A549 (cell line): ENCODE data around the gene FASTKD3. TPM values are rescaled to one million over a fixed set of nuclear protein-coding genes. Genes with fewer than 3 reads are reported as not detected.
"Not testable (repeated sequence)": the region's sequence is repeated elsewhere in the genome, so short reads cannot be mapped to it uniquely, and the experiment has no call there.

Experiments
- ATAC-seq, 2 experiments: fragments of 200-7000 bp in 1 of 2; fragments of >200 bp in 1 of 2; cut with Nextera tagmentation in 1 of 2; cut with Tn5 transposase in 1 of 2; 3 replicates each; pipeline versions ENCODE4 v1.8.0 to v1.9.1; 2018 to 2020; ENCODE audit warnings: mild to moderate bottlenecking in 1 of 2, moderate library complexity in 1 of 2
- CTCF ChIA-PET: fragments of 300-600 bp; sonication (Branson Sonifier 250); formaldehyde crosslinking; extraction: SDS; loops from one replicate; lab custom pipeline; 2021; ENCODE audit warnings: antibody characterized with exemption, inconsistent platforms; lab: Yijun Ruan, JAX
- POLR2A ChIA-PET: fragments of 350-600 bp; formaldehyde crosslinking; extraction: SDS; loops from one replicate; lab custom pipeline; 2021; ENCODE audit warnings: antibody characterized with exemption, inconsistent platforms; lab: Yijun Ruan, JAX
- DNase-seq, 2 experiments: peaks; one replicate each; pipeline versions ENCODE4 v3.0.0 to v3.0.0-alpha.2; 2011 to 2016; ENCODE audit warnings: low read depth in 1 of 2, low spot score in 1 of 2
- FAIRE-seq: peaks from 2 replicates; lab custom pipeline; 2011; peaks lifted over from hg19 to GRCh38; lab: Jason Lieb, UNC
- H3K27ac ChIP-seq, 2 experiments: fragments of >200 bp; sonication (Bioruptor Twin); formaldehyde crosslinking; 3 replicates each; pipeline ENCODE4 v1.5.1; 2016 to 2017
- H3K4me1 ChIP-seq: fragments of >200 bp; sonication (Bioruptor Twin); formaldehyde crosslinking; 3 replicates; pipeline ENCODE4 v1.6.1; 2016
- H3K4me2 ChIP-seq: fragments of >200 bp; sonication (Bioruptor Twin); formaldehyde crosslinking; 3 replicates; pipeline ENCODE4 v1.6.1; 2016
- H3K4me3 ChIP-seq: fragments of >200 bp; sonication (Bioruptor Twin); formaldehyde crosslinking; 3 replicates; pipeline ENCODE4 v1.5.1; 2016
- H3K9me3 ChIP-seq: fragments of >200 bp; sonication (Bioruptor Twin); formaldehyde crosslinking; 3 replicates; pipeline ENCODE4 v1.6.1; 2016
- ATOH8 ChIP-seq: fragments of 250-450 bp; sonication (Bioruptor Pico); IDR thresholded peaks from 2 replicates; pipeline ENCODE4 v1.5.0; 2020; ENCODE audit warnings: low read depth, mild to moderate bottlenecking, moderate library complexity
- BHLHE40 ChIP-seq: IDR thresholded peaks from 2 replicates; pipeline ENCODE4 v1.6.1; 2012; ENCODE audit warnings: low read depth, low read length, inconsistent platforms
- CBX8 ChIP-seq: fragments of 200-600 bp; sonication (generic); IDR thresholded peaks from 2 replicates; pipeline ENCODE4 v1.6.1; 2016
- CHD4 ChIP-seq: fragments of 200-600 bp; sonication (generic); IDR thresholded peaks from 2 replicates; pipeline ENCODE4 v1.6.1; 2016; ENCODE audit warnings: antibody characterized with exemption, mild to moderate bottlenecking, borderline replicate concordance
- CTCF ChIP-seq: fragments of >200 bp; sonication (Bioruptor Twin); formaldehyde crosslinking; IDR thresholded peaks from 3 replicates; pipeline ENCODE4 v1.5.1; 2016
- EP300 ChIP-seq, 2 experiments: fragments of >200 bp; sonication (Bioruptor Twin); formaldehyde crosslinking; IDR thresholded peaks; 2 replicates in 1 of 2; 3 replicates in 1 of 2; pipeline ENCODE4 v1.6.1; 2016 to 2017
- ESRRA ChIP-seq: fragments of 150-350 bp; IDR thresholded peaks from 2 replicates; pipeline ENCODE4 v1.6.1; 2014; ENCODE audit warnings: mild to moderate bottlenecking, low read length, borderline replicate concordance
- FOSL2 ChIP-seq, 2 experiments: fragments of 450-650 bp in 1 of 2; fragments of >200 bp in 1 of 2; sonication (Bioruptor Twin) in 1 of 2; formaldehyde crosslinking; IDR thresholded peaks; 2 replicates each; pipeline versions ENCODE4 v1.5.0 to v1.6.1; 2016 to 2020; ENCODE audit warnings: mild to moderate bottlenecking in 1 of 2, moderate library complexity in 1 of 2
- FOXS1 ChIP-seq: fragments of 250-450 bp; sonication (Bioruptor Pico); IDR thresholded peaks from 2 replicates; pipeline ENCODE4 v1.5.0; 2020; ENCODE audit warnings: mild to moderate bottlenecking, moderate library complexity
- HDAC2 ChIP-seq: fragments of 200-600 bp; sonication (generic); IDR thresholded peaks from 2 replicates; pipeline ENCODE4 v1.6.1; 2016
- HES2 ChIP-seq: fragments of >200 bp; sonication (Bioruptor Twin); formaldehyde crosslinking; IDR thresholded peaks from 2 replicates; pipeline ENCODE4 v1.6.1; 2016
- HEYL ChIP-seq: fragments of 250-450 bp; sonication (Bioruptor Pico); IDR thresholded peaks from 2 replicates; pipeline ENCODE4 v1.8.0; 2021; ENCODE audit warnings: mild to moderate bottlenecking, moderate library complexity
- HOXA7 ChIP-seq: fragments of 250-450 bp; sonication (Bioruptor Pico); IDR thresholded peaks from 2 replicates; pipeline ENCODE4 v1.5.0; 2020; ENCODE audit warnings: mild to moderate bottlenecking, moderate library complexity
- HOXB13 ChIP-seq: fragments of 250-450 bp; sonication (Bioruptor Pico); IDR thresholded peaks from 2 replicates; pipeline ENCODE4 v1.5.0; 2020; ENCODE audit warnings: low read depth, mild to moderate bottlenecking, moderate library complexity
- JUN ChIP-seq, 2 experiments: fragments of >200 bp; sonication (Bioruptor Twin); formaldehyde crosslinking; IDR thresholded peaks; 2 replicates in 1 of 2; 3 replicates in 1 of 2; pipeline ENCODE4 v1.6.1; 2016 to 2017
- JUNB ChIP-seq: fragments of >200 bp; sonication (Bioruptor Twin); formaldehyde crosslinking; IDR thresholded peaks from 2 replicates; pipeline ENCODE4 v1.6.1; 2016
- KDM1A ChIP-seq: fragments of 200-600 bp; sonication (generic); IDR thresholded peaks from 2 replicates; pipeline ENCODE4 v1.6.1; 2016; ENCODE audit warnings: low read depth, mild to moderate bottlenecking
- KDM5A ChIP-seq: fragments of 200-600 bp; sonication (generic); IDR thresholded peaks from 2 replicates; pipeline ENCODE4 v1.6.1; 2016; ENCODE audit warnings: antibody characterized with exemption, mild to moderate bottlenecking
- MAZ ChIP-seq: fragments of 150-350 bp; IDR thresholded peaks from 2 replicates; pipeline ENCODE4 v1.6.1; 2014; ENCODE audit warnings: antibody characterized with exemption, low read depth, low read length, borderline replicate concordance
- PBX3 ChIP-seq: IDR thresholded peaks from 2 replicates; pipeline ENCODE4 v1.6.1; 2012
- POLR2A ChIP-seq: IDR thresholded peaks from 2 replicates; pipeline ENCODE4 v1.6.1; 2012; ENCODE audit warnings: mild to moderate bottlenecking, low read length
- RAD21 ChIP-seq, 2 experiments: fragments of >200 bp in 1 of 2; sonication (Bioruptor Twin) in 1 of 2; formaldehyde crosslinking in 1 of 2; IDR thresholded peaks in 1 of 2; conservative IDR thresholded peaks in 1 of 2; 2 replicates in 1 of 2; 3 replicates in 1 of 2; pipeline ENCODE4 v1.6.1; 2012 to 2018; ENCODE audit warnings: inconsistent platforms in 1 of 2
- RARB ChIP-seq: fragments of 250-450 bp; sonication (Bioruptor Pico); IDR thresholded peaks from 2 replicates; pipeline ENCODE4 v1.8.0; 2021; ENCODE audit warnings: mild to moderate bottlenecking, moderate library complexity
- RNF2 ChIP-seq: fragments of 200-600 bp; sonication (generic); IDR thresholded peaks from 2 replicates; pipeline ENCODE4 v1.6.1; 2016; ENCODE audit warnings: low read depth, mild to moderate bottlenecking, antibody characterized with exemption, moderate library complexity, borderline replicate concordance
- SMC3 ChIP-seq: fragments of >200 bp; sonication (Bioruptor Twin); formaldehyde crosslinking; IDR thresholded peaks from 3 replicates; pipeline ENCODE4 v1.6.1; 2018; ENCODE audit warnings: inconsistent platforms
- SREBF2 ChIP-seq: fragments of 450-650 bp; IDR thresholded peaks from 2 replicates; pipeline ENCODE4 v1.6.1; 2014; ENCODE audit warnings: mild to moderate bottlenecking, moderate library complexity
- ZC3H11A ChIP-seq: fragments of 450-650 bp; IDR thresholded peaks from 2 replicates; pipeline ENCODE4 v1.6.1; 2014; ENCODE audit warnings: antibody characterized with exemption, mild to moderate bottlenecking
- ZFP36 ChIP-seq: fragments of 450-650 bp; IDR thresholded peaks from 2 replicates; pipeline ENCODE4 v1.6.1; 2014; ENCODE audit warnings: borderline replicate concordance; ENCODE audit not compliant: partially characterized antibody
- WGBS: methylation state at CpG from one replicate; pipeline ENCODE4 v1.1.6; 2017; ENCODE audit errors: missing lambda C conversion rate; 5-methylcytosine and 5-hydroxymethylcytosine counted together
- polyA plus RNA-seq, 4 experiments: library from polyadenylated mRNA; depleted of rRNA in 3 of 4; stranded (reverse); fragments of >200 nt; fragmentation: RNase III in 1 of 4; extraction: RNeasy Plus Mini Kit Qiagen cat#74134 plus additional on column Dnase treatment in 1 of 4; gene quantifications; 2 replicates in 3 of 4; 3 replicates in 1 of 4; pipeline ENCODE4 v1.2.3, GENCODE V29; 2011 to 2017

The FASTKD3 gene
- polyA plus RNA-seq, 2 of the 4 experiments (the other 2 are of a cell fraction), result 19.5 to 24.8 TPM

- CTCF ChIA-PET, result interaction anchor here (4.1 kb wide), 1 partner anchor 11 kb away, joined by 21 read pairs; no protein-coding TSS in a partner anchor
- no peak for FAIRE-seq
- H3K4me1 ChIP-seq, result no peaks in the 10 kb centered on the region
- no peak overlapping the region for H3K4me2 ChIP-seq
- H3K27ac ChIP-seq, result no peak overlapping the region
- DNase-seq, result no peak
- POLR2A ChIA-PET, result no interaction called here
- H3K9me3 ChIP-seq, result no peaks in the 10 kb centered on the region
- no peak for ATAC-seq
- TF ChIP-seq SMC3, result no peak
- TF ChIP-seq KDM1A, result no peak
- no peak for TF ChIP-seq EP300 (IDR thresholded peaks at IDR 0.05)
- TF ChIP-seq JUN (IDR thresholded peaks at IDR 0.05), result no peak
- no peak for TF ChIP-seq HOXA7 (CRISPR knock-in tag)
- TF ChIP-seq RAD21 (conservative IDR thresholded peaks at IDR 0.05 in 1 of 2, IDR thresholded peaks at IDR 0.05 in 1 of 2), result no peak
- TF ChIP-seq BHLHE40, result no peak
- TF ChIP-seq RNF2, result no peak
- TF ChIP-seq MAZ, result no peak
- no peak for TF ChIP-seq HOXB13
- TF ChIP-seq HES2, result no peak
- TF ChIP-seq POLR2A, result no peak
- no peak overlapping the region for H3K4me3 ChIP-seq
- WGBS, result 20% methylated on average over 6 of the region's 6 CpGs
Measured at GRCh38 chr5:7916171-7916804, 47.5 kb upstream of the FASTKD3 start.

- POLR2A ChIA-PET, H3K4me2 ChIP-seq, ATAC-seq, FAIRE-seq, H3K9me3 ChIP-seq, H3K4me3 ChIP-seq, H3K27ac ChIP-seq, DNase-seq, H3K4me1 ChIP-seq: not testable (repeated sequence)
- CTCF ChIA-PET, result interaction anchor here (1.7 to 2.1 kb wide), 2 partner anchors 16 to 24 kb away, joined by 7 to 13 read pairs; no protein-coding TSS in a partner anchor
- WGBS, result 85% methylated on average over 3 of the region's 3 CpGs
Measured at GRCh38 chr5:7911429-7911771, 42.6 kb upstream of the FASTKD3 start.

GRCh38 chr5:7910738-7911428 is 42.1 kb upstream of the FASTKD3 start:
- ATAC-seq, result no peak
- no peak overlapping the region for H3K4me3 ChIP-seq
- H3K9me3 ChIP-seq, result peaks cover 4% of the 10 kb centered on the region; the same call in 1 of the 3 replicates
- POLR2A ChIA-PET, result no interaction called here
- no peaks in the 10 kb centered on the region for H3K4me1 ChIP-seq
- no peak overlapping the region for H3K4me2 ChIP-seq
- no peak overlapping the region for H3K27ac ChIP-seq
- no peak for TF ChIP-seq POLR2A
- TF ChIP-seq ATOH8 (CRISPR knock-in tag), result no peak
- TF ChIP-seq JUNB, result no peak
- TF ChIP-seq FOXS1 (CRISPR knock-in tag), result no peak
- TF ChIP-seq ZFP36, result no peak
- no peak for TF ChIP-seq CBX8
- no peak for TF ChIP-seq KDM5A
- no peak for TF ChIP-seq HDAC2
- TF ChIP-seq, all 56 proteins: peak for 0
- CTCF ChIA-PET, result interaction anchor here (0.6 to 2.1 kb wide), 4 partner anchors 14 to 1843 kb away, joined by 3 to 13 read pairs (median 5); no protein-coding TSS in a partner anchor
- DNase-seq (no peak), FAIRE-seq (no peak)
- 89% methylated on average over 2 of the region's 2 CpGs for WGBS

GRCh38 chr5:7908317-7908716 is 39.5 kb upstream of the FASTKD3 start:
- Histone ChIP-seq H3K4me3 (no peak overlapping the region), H3K4me1 (peaks cover 6% of the 10 kb centered on the region; the same call in 1 of the 3 replicates), H3K9me3 (peaks cover 4% of the 10 kb centered on the region; the same call in 1 of the 3 replicates), H3K27ac (no peak overlapping the region), H3K4me2 (no peak overlapping the region)
- WGBS, result 94% methylated on average over 1 of the region's 1 CpG
- CTCF ChIA-PET, result no interaction called here
- DNase-seq, result no peak
- POLR2A ChIA-PET, result no interaction called here
- ATAC-seq, result no peak
- FAIRE-seq, result no peak
- TF ChIP-seq ESRRA, result no peak
- TF ChIP-seq FOSL2 (IDR thresholded peaks at IDR 0.05), result no peak
- no peak for TF ChIP-seq FOSL2 (CRISPR knock-in tag; IDR thresholded peaks at IDR 0.05)
- no peak for TF ChIP-seq HEYL (CRISPR knock-in tag)
- no peak for TF ChIP-seq KDM5A
- TF ChIP-seq PBX3, result no peak
- TF ChIP-seq ZC3H11A, result no peak
- TF ChIP-seq RAD21 (conservative IDR thresholded peaks at IDR 0.05 in 1 of 2, IDR thresholded peaks at IDR 0.05 in 1 of 2), result no peak
- no peak for TF ChIP-seq CHD4
- TF ChIP-seq MAZ, result no peak
- no peak for TF ChIP-seq RARB (CRISPR knock-in tag)
- no peak for TF ChIP-seq CTCF
- TF ChIP-seq SREBF2, result no peak
